ENCODE results near the gene CYP3A4. TPM values are rescaled to one million over a fixed set of nuclear protein-coding genes. Genes with fewer than 3 reads are reported as not detected.
"Not testable (repeated sequence)": the region's sequence is repeated elsewhere in the genome, so short reads cannot be mapped to it uniquely, and the experiment has no call there.

Gene CYP3A4
- total and polyA plus RNA-seq, 4 donors, result 12.9 TPM; not detected in 3

GRCh38 chr7:99751322-99752052, 32.5 kb downstream of the CYP3A4 start:
- DNase-seq; H3K27ac ChIP-seq (ENCODE audit: low read depth in 1 of 2, low read length in 2 of 2); H3K27me3 ChIP-seq (ENCODE audit: control insufficient read depth in 1 of 2, insufficient read depth in 2 of 2, low read length in 1 of 2); H3K4me1 ChIP-seq (ENCODE audit: control insufficient read depth in 1 of 2, insufficient read depth in 2 of 2, low read length in 2 of 2); ATAC-seq (ENCODE audit: low FRiP score); H3K9me3 ChIP-seq (ENCODE audit: control insufficient read depth, low read length); H3K4me3 ChIP-seq (ENCODE audit: low read length in 2 of 2); H3K36me3 ChIP-seq (ENCODE audit: control insufficient read depth in 1 of 2, insufficient read depth in 2 of 2, low read length in 1 of 2); intact Hi-C loops (cut with DNase I): not testable (repeated sequence)
- WGBS, 2 donors, result 7 to 16% methylated on average over 5 of the region's 5 CpGs

DNA sequence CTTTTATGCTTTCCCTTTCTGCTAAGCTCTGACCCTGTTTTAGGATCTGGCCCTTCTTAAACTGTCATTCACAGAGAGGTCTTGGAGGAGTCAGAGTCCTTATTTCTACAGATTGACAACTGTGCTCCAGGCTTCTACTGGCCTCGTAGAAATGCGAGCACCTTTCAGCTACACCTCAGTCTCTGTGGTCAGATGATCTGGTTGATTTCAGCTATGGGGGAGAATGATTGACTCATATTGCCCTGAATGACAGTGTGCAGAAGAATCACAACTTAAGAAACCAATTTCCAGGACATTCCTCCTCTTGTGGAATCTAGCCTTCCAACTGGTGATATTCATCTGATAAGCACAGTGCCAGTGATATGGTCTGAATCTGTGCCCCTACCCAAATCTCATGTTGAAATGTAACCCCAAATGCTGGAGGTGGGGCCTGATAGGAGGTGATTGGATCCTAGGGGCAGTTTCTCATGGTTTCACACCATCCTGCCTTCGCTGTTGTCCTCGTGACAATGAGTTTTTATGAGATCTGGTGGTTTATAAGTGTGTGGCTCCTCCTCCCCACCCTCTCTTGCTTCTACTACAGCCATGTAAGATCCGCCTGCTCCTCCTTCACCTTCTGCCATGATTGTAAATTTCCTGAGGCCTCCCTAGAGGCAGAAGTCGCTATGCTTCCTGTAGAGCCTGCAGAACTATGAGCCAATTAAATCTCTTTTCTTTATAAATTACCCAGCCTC, 35.0 kb downstream of the CYP3A4 start:
- no peak for ATAC-seq (ENCODE audit: low FRiP score)
- Histone ChIP-seq H3K36me3 (ENCODE audit: control insufficient read depth in 1 of 2, insufficient read depth in 2 of 2, low read length in 1 of 2) (no peaks in the 10 kb centered on the region), H3K4me3 (ENCODE audit: low read length in 2 of 2) (no peak overlapping the region), H3K4me1 (ENCODE audit: control insufficient read depth in 1 of 2, insufficient read depth in 2 of 2, low read length in 2 of 2) (no peaks in the 10 kb centered on the region), H3K27me3 (ENCODE audit: control insufficient read depth in 1 of 2, insufficient read depth in 2 of 2, low read length in 1 of 2) (no peaks in the 10 kb centered on the region), H3K27ac (ENCODE audit: low read depth in 1 of 2, low read length in 2 of 2) (no peak overlapping the region), H3K9me3 (ENCODE audit: control insufficient read depth, low read length) (peaks cover 2% of the 10 kb centered on the region)
- 81 to 89% methylated on average over 6 of the region's 6 CpGs for WGBS, 2 donors
- intact Hi-C loops (cut with DNase I), result no loop called here
- no peak for DNase-seq

DNA sequence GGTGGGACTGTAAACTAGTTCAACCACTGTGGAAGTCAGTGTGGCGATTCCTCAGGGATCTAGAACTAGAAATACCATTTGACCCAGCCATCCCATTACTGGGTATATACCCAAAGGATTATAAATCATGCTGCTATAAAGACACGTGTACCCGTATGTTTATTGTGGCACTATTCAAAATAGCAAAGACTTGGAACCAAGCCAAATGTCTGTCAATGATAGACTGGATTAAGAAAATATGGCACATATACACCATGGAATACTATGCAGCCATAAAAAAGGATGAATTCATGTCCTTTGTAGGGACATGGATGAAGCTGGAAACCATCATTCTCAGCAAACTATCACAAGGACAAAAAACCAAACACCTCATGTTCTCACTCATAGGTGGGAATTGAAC, 37.1 kb downstream of the CYP3A4 start:
- H3K4me1 ChIP-seq (ENCODE audit: control insufficient read depth in 1 of 2, insufficient read depth in 2 of 2, low read length in 2 of 2); DNase-seq; intact Hi-C loops (cut with DNase I); H3K4me3 ChIP-seq (ENCODE audit: low read length in 2 of 2); ATAC-seq (ENCODE audit: low FRiP score); H3K9me3 ChIP-seq (ENCODE audit: control insufficient read depth, low read length); H3K27me3 ChIP-seq (ENCODE audit: control insufficient read depth in 1 of 2, insufficient read depth in 2 of 2, low read length in 1 of 2); H3K27ac ChIP-seq (ENCODE audit: low read depth in 1 of 2, low read length in 2 of 2); H3K36me3 ChIP-seq (ENCODE audit: control insufficient read depth in 1 of 2, insufficient read depth in 2 of 2, low read length in 1 of 2): not testable (repeated sequence)
- WGBS, 2 donors, result 53 to 54% methylated on average over 2 of the region's 3 CpGs

DNA sequence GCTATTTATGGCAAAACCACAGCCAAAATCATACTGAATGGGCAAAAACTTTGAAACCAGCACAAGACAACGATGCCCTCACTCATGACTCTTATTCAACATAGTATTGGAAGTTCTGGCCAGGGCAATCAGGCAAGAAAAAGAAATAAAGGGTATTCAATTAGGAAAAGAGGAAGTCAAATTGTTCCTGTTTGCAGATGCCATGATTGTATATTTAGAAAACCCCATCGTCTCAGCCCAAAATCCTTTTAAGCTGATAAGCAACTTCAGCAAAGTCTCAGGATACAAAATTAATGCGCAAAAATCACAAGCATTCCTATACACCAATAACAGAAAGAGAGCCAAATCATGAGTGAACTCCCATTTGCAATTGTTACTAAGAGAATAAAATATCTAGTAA, 38.6 kb downstream of the CYP3A4 start:
- H3K9me3 ChIP-seq (ENCODE audit: control insufficient read depth, low read length); DNase-seq; H3K4me1 ChIP-seq (ENCODE audit: control insufficient read depth in 1 of 2, insufficient read depth in 2 of 2, low read length in 2 of 2); H3K4me3 ChIP-seq (ENCODE audit: low read length in 2 of 2); intact Hi-C loops (cut with DNase I); ATAC-seq (ENCODE audit: low FRiP score); H3K36me3 ChIP-seq (ENCODE audit: control insufficient read depth in 1 of 2, insufficient read depth in 2 of 2, low read length in 1 of 2); H3K27me3 ChIP-seq (ENCODE audit: control insufficient read depth in 1 of 2, insufficient read depth in 2 of 2, low read length in 1 of 2); H3K27ac ChIP-seq (ENCODE audit: low read depth in 1 of 2, low read length in 2 of 2): not testable (repeated sequence)
- WGBS, 2 donors, result 89% methylated on average over 3 of the region's 3 CpGs

GRCh38 chr7:99742737-99743394, 41.1 kb downstream of the CYP3A4 start:
- H3K4me1 ChIP-seq (ENCODE audit: control insufficient read depth in 1 of 2, insufficient read depth in 2 of 2, low read length in 2 of 2), result no peaks in the 10 kb centered on the region
- DNase-seq, result no peak
- no peaks in the 10 kb centered on the region for H3K9me3 ChIP-seq (ENCODE audit: control insufficient read depth, low read length)
- no peak for ATAC-seq (ENCODE audit: low FRiP score)
- 74 to 76% methylated on average over 4 of the region's 4 CpGs for WGBS, 2 donors
- H3K27me3 ChIP-seq (ENCODE audit: control insufficient read depth in 1 of 2, insufficient read depth in 2 of 2, low read length in 1 of 2), result no peaks in the 10 kb centered on the region
- intact Hi-C loops (cut with DNase I), result no loop called here
- no peak overlapping the region for H3K4me3 ChIP-seq (ENCODE audit: low read length in 2 of 2)
- peaks cover 0 to 4% of the 10 kb centered on the region in 2 donors for H3K36me3 ChIP-seq (ENCODE audit: control insufficient read depth in 1 of 2, insufficient read depth in 2 of 2, low read length in 1 of 2)
- no peak overlapping the region for H3K27ac ChIP-seq (ENCODE audit: low read depth in 1 of 2, low read length in 2 of 2)

DNA sequence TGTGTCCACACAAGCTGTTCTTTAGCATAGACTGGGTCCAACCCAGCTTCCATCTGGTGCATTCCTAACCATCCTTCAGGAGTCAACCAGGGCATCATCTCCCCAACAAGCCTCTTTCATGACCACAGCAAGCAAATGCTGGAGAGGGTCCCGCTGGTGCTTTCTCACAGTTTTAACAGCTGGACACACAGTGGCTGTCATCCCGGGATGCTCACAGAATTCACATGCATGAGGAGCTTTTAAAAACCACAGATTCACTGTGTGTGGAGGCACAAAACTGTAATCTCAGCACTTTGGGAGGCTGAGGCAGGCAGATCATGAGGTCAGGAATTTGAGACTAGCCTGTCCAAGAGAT, 42.6 kb downstream of the CYP3A4 start:
- H3K4me3 ChIP-seq (ENCODE audit: low read length in 2 of 2), result no peak overlapping the region
- DNase-seq (no peak), ATAC-seq (ENCODE audit: low FRiP score) (no peak)
- 78 to 80% methylated on average over 2 of the region's 2 CpGs for WGBS, 2 donors
- peaks cover 0 to 4% of the 10 kb centered on the region in 2 donors for H3K36me3 ChIP-seq (ENCODE audit: control insufficient read depth in 1 of 2, insufficient read depth in 2 of 2, low read length in 1 of 2)
- H3K27me3 ChIP-seq (ENCODE audit: control insufficient read depth in 1 of 2, insufficient read depth in 2 of 2, low read length in 1 of 2), result no peaks in the 10 kb centered on the region
- H3K4me1 ChIP-seq (ENCODE audit: control insufficient read depth in 1 of 2, insufficient read depth in 2 of 2, low read length in 2 of 2), result no peaks in the 10 kb centered on the region
- H3K27ac ChIP-seq (ENCODE audit: low read depth in 1 of 2, low read length in 2 of 2), result no peak overlapping the region
- no peaks in the 10 kb centered on the region for H3K9me3 ChIP-seq (ENCODE audit: control insufficient read depth, low read length)
- intact Hi-C loops (cut with DNase I), result no loop called here

GRCh38 chr7:99740573-99741440, 43.2 kb downstream of the CYP3A4 start:
- intact Hi-C loops (cut with DNase I), result no loop called here
- peaks cover 0 to 4% of the 10 kb centered on the region in 2 donors for H3K36me3 ChIP-seq (ENCODE audit: control insufficient read depth in 1 of 2, insufficient read depth in 2 of 2, low read length in 1 of 2)
- no peak for DNase-seq
- H3K4me1 ChIP-seq (ENCODE audit: control insufficient read depth in 1 of 2, insufficient read depth in 2 of 2, low read length in 2 of 2), result no peaks in the 10 kb centered on the region
- H3K9me3 ChIP-seq (ENCODE audit: control insufficient read depth, low read length), result no peaks in the 10 kb centered on the region
- H3K27ac ChIP-seq (ENCODE audit: low read depth in 1 of 2, low read length in 2 of 2), result no peak overlapping the region
- no peak overlapping the region for H3K4me3 ChIP-seq (ENCODE audit: low read length in 2 of 2)
- WGBS, 2 donors, result 69% methylated on average over 5 of the region's 5 CpGs
- no peaks in the 10 kb centered on the region for H3K27me3 ChIP-seq (ENCODE audit: control insufficient read depth in 1 of 2, insufficient read depth in 2 of 2, low read length in 1 of 2)
- no peak for ATAC-seq (ENCODE audit: low FRiP score)

- H3K27me3 ChIP-seq (ENCODE audit: control insufficient read depth in 1 of 2, insufficient read depth in 2 of 2, low read length in 1 of 2), result no peaks in the 10 kb centered on the region
- no peak for DNase-seq
- whole genome bisulfite sequencing, 2 donors, result 67 to 76% methylated on average over 2 of the region's 2 CpGs
- no peak for ATAC-seq (ENCODE audit: low FRiP score)
- H3K36me3 ChIP-seq (ENCODE audit: control insufficient read depth in 1 of 2, insufficient read depth in 2 of 2, low read length in 1 of 2), result peaks cover 0 to 4% of the 10 kb centered on the region in 2 donors
- no peaks in the 10 kb centered on the region for H3K9me3 ChIP-seq (ENCODE audit: control insufficient read depth, low read length)
- no peak overlapping the region for H3K27ac ChIP-seq (ENCODE audit: low read depth in 1 of 2, low read length in 2 of 2)
- H3K4me3 ChIP-seq (ENCODE audit: low read length in 2 of 2), result no peak overlapping the region
- H3K4me1 ChIP-seq (ENCODE audit: control insufficient read depth in 1 of 2, insufficient read depth in 2 of 2, low read length in 2 of 2), result no peaks in the 10 kb centered on the region
- intact Hi-C loops (cut with DNase I), result no loop called here
Measured at GRCh38 chr7:99739699-99740572, 44.0 kb downstream of the CYP3A4 start.

Data from aorta (tissue), 5 donors.